Gastrocnemius medialis (tissue), 4 donors: Measurements from ENCODE around the gene PEDS1.

Source experiments
- POLR2A ChIP-seq, 2 donors: fragments of 450-650 bp; IDR thresholded peaks; one replicate each; pipeline ENCODE4 v1.6.1; 2017; ENCODE audit warnings: antibody characterized with exemption in 2 of 2, mild to moderate bottlenecking in 2 of 2, moderate library complexity in 2 of 2
- TF ChIP-seq, protein P1 (sequence below), 5 experiments: fragments of 450-650 bp in 3 of 5; fragments of 200-600 bp in 2 of 5; sonication (generic) in 2 of 5; IDR thresholded peaks in 4 of 5; conservative IDR thresholded peaks in 1 of 5; 1 replicate in 4 of 5; 2 replicates in 1 of 5; pipeline ENCODE4 v1.5.1; 2016 to 2019; ENCODE audit warnings: antibody characterized with exemption in 5 of 5, mild to moderate bottlenecking in 3 of 5, moderate library complexity in 3 of 5

DNA sequence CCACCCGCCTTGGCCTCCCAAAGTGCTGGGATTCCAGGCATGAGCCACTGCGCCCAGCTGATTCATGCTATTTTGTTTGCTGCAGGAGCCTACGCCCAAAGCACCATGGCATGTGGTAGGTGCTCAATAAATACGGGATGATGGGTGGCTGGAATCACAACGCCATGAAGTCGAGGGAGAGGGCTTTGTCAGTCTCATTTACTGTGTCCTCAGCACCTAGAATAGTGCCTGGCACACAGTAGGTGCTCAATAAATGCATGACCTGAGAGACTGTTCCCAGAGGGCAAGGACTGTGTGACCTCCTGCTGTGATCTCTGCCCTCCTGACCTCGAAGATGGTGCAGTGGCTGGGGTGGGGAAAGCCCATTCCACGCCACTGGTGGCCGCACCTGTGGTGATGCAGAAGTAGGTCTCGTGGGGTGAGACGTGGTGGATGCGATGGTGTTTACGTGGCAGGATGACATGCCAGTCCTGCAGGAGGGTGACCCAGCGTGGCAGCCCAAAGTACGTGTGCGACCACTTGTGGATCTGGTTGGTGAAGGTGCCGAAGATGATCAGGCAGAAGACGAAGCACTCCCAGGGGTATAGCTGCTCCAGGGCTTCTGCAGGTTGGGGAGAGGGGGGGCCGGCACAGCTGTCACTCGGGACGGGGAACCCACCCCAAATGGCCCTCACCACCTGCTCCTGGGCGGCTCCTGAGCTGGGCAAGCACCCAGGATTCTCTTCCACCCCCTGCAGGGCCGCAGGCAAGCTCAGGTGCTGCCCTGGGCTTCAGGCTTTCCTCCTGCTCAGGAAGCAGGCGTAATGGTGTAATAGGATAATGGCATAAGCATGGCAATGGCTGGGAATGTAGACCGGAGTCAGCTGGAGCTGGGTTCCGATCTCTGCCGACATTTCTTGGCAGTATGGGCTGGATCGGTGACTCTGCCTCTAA lies 25.7 kb downstream of the PEDS1 start:
- TF ChIP-seq, protein P1, sequence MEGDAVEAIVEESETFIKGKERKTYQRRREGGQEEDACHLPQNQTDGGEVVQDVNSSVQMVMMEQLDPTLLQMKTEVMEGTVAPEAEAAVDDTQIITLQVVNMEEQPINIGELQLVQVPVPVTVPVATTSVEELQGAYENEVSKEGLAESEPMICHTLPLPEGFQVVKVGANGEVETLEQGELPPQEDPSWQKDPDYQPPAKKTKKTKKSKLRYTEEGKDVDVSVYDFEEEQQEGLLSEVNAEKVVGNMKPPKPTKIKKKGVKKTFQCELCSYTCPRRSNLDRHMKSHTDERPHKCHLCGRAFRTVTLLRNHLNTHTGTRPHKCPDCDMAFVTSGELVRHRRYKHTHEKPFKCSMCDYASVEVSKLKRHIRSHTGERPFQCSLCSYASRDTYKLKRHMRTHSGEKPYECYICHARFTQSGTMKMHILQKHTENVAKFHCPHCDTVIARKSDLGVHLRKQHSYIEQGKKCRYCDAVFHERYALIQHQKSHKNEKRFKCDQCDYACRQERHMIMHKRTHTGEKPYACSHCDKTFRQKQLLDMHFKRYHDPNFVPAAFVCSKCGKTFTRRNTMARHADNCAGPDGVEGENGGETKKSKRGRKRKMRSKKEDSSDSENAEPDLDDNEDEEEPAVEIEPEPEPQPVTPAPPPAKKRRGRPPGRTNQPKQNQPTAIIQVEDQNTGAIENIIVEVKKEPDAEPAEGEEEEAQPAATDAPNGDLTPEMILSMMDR (IDR thresholded peaks at IDR 0.05 in 4 of 5, conservative IDR thresholded peaks at IDR 0.05 in 1 of 5): no peak
- no peak for TF ChIP-seq POLR2A (IDR thresholded peaks at IDR 0.05)
